ENCODE data around the gene ZCCHC7. TPM values are rescaled to one million over a fixed set of nuclear protein-coding genes. Genes with fewer than 3 reads are reported as not detected.
"Not testable (repeated sequence)": the region's sequence is repeated elsewhere in the genome, so short reads cannot be mapped to it uniquely, and the experiment has no call there.

Gene ZCCHC7
- total RNA-seq, 1 donor from 2014 or later: 12.0 TPM

DNA sequence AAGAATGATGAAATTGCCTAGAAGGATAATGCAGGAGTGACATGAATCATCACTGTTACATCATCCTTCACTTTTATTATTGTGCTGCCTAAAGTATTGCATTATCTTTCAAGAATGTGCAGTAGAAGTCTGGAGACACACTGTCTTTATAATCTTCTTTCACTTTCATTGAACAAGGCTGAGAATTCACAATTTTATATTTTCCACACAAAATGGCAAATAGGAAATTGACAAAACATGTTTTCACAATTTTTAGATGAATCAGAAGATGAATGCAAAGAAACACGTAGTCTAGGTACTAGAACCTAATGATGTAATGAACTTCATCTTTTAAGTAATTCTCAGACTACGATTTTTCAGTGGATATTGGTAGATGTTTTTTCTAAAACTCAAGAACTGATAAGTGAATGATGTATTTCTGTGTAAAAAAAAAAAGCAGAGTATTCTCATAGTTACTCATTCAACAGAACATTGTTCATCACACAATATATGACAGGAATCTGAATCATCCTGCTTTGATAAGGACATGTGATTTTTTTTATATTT is 170.6 kb downstream of the ZCCHC7 start:
- no peaks in the 10 kb centered on the region for H3K9me3 Mint-ChIP-seq (ENCODE audit: unreplicated experiment)
- H3K4me3 Mint-ChIP-seq (ENCODE audit: unreplicated experiment): no peak overlapping the region
- no peak overlapping the region for H3K27ac Mint-ChIP-seq (ENCODE audit: unreplicated experiment)
- TF ChIP-seq, protein P1, sequence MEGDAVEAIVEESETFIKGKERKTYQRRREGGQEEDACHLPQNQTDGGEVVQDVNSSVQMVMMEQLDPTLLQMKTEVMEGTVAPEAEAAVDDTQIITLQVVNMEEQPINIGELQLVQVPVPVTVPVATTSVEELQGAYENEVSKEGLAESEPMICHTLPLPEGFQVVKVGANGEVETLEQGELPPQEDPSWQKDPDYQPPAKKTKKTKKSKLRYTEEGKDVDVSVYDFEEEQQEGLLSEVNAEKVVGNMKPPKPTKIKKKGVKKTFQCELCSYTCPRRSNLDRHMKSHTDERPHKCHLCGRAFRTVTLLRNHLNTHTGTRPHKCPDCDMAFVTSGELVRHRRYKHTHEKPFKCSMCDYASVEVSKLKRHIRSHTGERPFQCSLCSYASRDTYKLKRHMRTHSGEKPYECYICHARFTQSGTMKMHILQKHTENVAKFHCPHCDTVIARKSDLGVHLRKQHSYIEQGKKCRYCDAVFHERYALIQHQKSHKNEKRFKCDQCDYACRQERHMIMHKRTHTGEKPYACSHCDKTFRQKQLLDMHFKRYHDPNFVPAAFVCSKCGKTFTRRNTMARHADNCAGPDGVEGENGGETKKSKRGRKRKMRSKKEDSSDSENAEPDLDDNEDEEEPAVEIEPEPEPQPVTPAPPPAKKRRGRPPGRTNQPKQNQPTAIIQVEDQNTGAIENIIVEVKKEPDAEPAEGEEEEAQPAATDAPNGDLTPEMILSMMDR (IDR thresholded peaks at IDR 0.05; ENCODE audit: unreplicated experiment): no peak
- DNase-seq (ENCODE audit: low spot score): no peak
- H3K4me1 Mint-ChIP-seq (ENCODE audit: unreplicated experiment): peaks cover 18% of the 10 kb centered on the region
- peaks cover 1% of the 10 kb centered on the region for H3K27me3 Mint-ChIP-seq (ENCODE audit: unreplicated experiment)
- no peaks in the 10 kb centered on the region for H3K36me3 Mint-ChIP-seq (ENCODE audit: low read depth, unreplicated experiment)

DNA sequence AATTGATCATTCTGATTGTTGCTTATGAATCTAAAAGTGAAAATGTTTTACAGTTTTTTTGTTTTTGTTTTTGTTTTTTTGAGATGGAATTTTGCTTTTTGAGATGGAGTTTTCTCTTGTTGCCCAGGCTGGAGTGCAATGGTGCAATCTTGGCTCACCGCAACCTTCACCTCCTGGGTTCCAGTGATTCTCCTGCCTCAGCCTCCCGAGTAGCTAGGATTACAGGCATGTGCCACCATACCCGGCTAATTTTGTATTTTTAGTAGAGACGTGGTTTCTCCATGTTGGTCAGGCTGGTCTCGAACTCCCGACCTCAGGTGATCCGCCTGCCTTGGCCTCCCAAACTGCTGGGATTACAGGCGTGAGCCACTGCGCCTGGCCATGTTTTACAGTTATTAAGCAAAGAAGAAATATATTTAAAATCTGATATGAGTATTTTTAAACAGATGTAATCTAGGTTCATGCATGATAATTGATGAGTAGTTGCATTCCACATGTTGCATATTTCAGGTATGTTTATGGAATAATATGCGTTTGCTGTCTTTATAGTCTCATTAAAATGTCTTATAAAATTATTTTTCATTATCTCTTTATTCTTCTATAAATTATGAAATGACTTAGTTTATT is 171.4 kb downstream of the ZCCHC7 start:
- H3K4me3 Mint-ChIP-seq (ENCODE audit: unreplicated experiment); DNase-seq (ENCODE audit: low spot score); H3K9me3 Mint-ChIP-seq (ENCODE audit: unreplicated experiment); H3K27ac Mint-ChIP-seq (ENCODE audit: unreplicated experiment); H3K36me3 Mint-ChIP-seq (ENCODE audit: low read depth, unreplicated experiment); H3K27me3 Mint-ChIP-seq (ENCODE audit: unreplicated experiment): not testable (repeated sequence)
- H3K4me1 Mint-ChIP-seq (ENCODE audit: unreplicated experiment): peaks cover 18% of the 10 kb centered on the region

DNA sequence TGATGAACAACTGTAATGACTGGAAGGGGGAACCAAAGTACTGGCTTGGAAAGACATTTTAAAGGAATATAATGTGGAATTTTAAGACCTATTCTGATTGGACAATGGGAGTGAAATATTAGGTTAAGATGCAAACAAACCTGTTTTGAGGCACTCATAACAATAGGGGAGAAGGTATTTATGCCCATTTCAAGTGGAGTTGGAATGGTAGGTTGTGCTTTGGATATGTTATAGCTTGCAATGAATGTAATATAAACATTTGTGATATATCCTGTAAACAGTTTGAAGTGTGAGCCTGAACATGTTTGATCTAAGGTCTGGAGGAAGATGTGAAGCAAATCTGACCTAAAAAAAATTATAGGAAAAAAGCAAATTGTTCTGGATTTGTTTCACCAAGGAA is 172.5 kb downstream of the ZCCHC7 start:
- Mint-ChIP-seq H3K4me1 (ENCODE audit: unreplicated experiment) (peaks cover 18% of the 10 kb centered on the region), H3K27me3 (ENCODE audit: unreplicated experiment) (peaks cover 1% of the 10 kb centered on the region), H3K9me3 (ENCODE audit: unreplicated experiment) (no peaks in the 10 kb centered on the region), H3K27ac (ENCODE audit: unreplicated experiment) (no peak overlapping the region), H3K36me3 (ENCODE audit: low read depth, unreplicated experiment) (no peaks in the 10 kb centered on the region), H3K4me3 (ENCODE audit: unreplicated experiment) (no peak overlapping the region)
- DNase-seq (ENCODE audit: low spot score): no peak
- TF ChIP-seq, protein P1 (IDR thresholded peaks at IDR 0.05; ENCODE audit: unreplicated experiment): no peak

DNA sequence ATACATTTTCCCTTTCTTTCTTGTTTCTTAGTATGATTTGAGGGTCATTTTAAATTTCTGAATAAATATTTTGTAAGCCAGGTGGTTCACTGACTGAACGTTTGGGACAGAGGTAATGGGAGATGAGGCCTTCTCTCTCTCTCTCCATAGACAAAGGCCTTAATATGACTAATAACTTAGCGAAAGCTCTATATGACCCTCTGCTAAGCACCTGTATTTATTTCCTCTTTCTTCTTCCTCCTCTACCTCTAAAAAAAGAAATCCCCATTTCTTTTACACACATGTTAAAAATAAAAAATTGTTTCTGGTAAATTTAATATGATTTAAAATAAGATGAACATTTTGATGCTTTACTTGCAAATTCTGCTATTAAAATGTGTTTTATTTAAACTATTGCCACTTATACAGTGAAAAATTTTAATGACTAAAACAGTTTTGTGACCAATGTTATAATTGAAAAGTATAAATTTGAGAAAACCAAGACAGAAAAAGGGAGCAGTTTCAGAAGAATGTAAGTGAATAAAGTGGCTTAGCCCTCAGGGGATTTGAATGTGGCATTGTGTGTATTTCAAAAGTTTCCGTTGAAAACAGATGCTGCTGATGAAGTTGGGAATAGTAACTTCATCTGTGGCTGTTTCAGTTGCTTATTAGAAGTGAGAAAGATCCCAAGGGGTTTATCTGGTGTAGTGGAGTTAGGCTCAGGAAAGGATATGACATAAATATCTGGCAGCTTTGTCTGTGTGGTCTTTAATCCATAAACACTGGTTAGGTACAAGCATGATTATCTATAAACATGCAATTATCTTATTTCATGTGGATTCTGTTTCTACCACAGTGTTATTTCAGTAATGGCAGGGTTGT is 173.5 kb downstream of the ZCCHC7 start:
- Mint-ChIP-seq H3K27me3 (ENCODE audit: unreplicated experiment) (peaks cover 1% of the 10 kb centered on the region), H3K27ac (ENCODE audit: unreplicated experiment) (no peak overlapping the region), H3K9me3 (ENCODE audit: unreplicated experiment) (no peaks in the 10 kb centered on the region), H3K36me3 (ENCODE audit: low read depth, unreplicated experiment) (no peaks in the 10 kb centered on the region), H3K4me3 (ENCODE audit: unreplicated experiment) (no peak overlapping the region), H3K4me1 (ENCODE audit: unreplicated experiment) (peaks cover 18% of the 10 kb centered on the region)
- TF ChIP-seq, protein P1 (IDR thresholded peaks at IDR 0.05; ENCODE audit: unreplicated experiment): no peak
- DNase-seq (ENCODE audit: low spot score): no peak

DNA sequence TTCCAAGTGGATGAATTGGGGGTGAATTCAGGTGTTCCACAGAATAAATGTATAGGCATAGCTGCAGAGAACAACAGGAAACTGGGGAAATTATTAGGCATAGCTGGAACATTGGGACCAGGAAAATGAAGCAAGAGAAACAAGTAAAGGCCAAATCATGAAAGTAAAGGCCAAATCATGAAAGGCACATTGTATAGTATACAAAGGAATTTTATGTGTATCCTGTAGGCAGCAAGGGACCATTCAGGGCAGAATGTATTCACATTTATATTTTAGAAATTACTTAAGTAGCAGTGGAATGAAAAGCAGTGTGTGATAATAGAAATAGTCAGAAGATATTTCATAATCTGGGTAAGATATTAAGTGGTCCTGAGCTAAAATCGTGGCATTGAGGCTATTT is 174.8 kb downstream of the ZCCHC7 start:
- Mint-ChIP-seq H3K4me1 (ENCODE audit: unreplicated experiment) (peaks cover 18% of the 10 kb centered on the region), H3K27me3 (ENCODE audit: unreplicated experiment) (peaks cover 1% of the 10 kb centered on the region)

More for the DNA sequence above, 174.8 kb downstream of the ZCCHC7 start:
- no peaks in the 10 kb centered on the region for H3K9me3 Mint-ChIP-seq (ENCODE audit: unreplicated experiment)
- H3K27ac Mint-ChIP-seq (ENCODE audit: unreplicated experiment): no peak overlapping the region
- H3K4me3 Mint-ChIP-seq (ENCODE audit: unreplicated experiment): no peak overlapping the region
- no peak for DNase-seq (ENCODE audit: low spot score)
- H3K36me3 Mint-ChIP-seq (ENCODE audit: low read depth, unreplicated experiment): no peaks in the 10 kb centered on the region
- TF ChIP-seq, protein P1 (IDR thresholded peaks at IDR 0.05; ENCODE audit: unreplicated experiment): no peak
